IPS-NIHi7 (cell line): Measurements from ENCODE around the gene PALM2AKAP2.

ENCODE experiments used
- DNase-seq: peaks from one replicate; pipeline ENCODE4 v3.0.0; 2012; ENCODE audit warnings: mixed read lengths; ENCODE audit errors: extremely low spot score

PALM2AKAP2 gene

DNA sequence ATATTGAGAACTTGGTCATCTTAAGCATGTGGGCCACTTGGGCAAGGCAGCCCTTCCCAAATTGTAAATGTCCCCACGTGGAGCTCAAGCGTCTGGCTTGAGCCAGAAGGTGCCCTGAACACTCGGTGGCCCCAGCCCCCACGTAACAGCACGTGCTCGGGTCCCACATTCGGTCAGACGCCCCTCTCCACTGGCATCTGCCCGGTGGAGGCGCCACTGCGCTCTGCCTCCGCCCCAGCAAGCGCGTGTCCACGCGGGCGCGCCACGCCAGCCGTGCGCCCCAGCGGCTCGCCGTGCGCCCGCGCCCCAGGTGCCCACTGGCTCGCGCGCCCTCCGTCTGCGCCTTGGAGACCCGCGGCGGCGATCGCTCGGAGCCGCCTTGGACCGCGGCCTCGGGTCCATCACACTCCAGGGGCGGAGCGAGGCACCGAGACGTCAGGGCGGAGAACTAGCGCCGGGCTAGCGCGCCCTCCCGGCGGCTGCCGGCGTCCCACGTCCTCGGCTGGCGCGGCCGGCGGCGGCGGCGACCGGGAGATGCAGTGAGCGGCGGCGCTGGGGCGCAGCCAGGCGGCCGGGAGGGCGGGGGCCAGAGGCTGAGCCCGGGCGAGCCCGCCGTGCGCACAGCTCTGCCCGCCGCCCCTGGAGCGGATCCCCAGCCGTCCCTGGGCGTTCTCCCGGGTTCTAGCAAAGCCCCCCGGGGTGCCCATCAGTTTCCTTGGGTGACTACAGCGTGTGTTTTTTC lies at the start of gene PALM2AKAP2:
PALM2AKAP2 (plus strand) TSS at position 488 of the 742 bp plus-strand sequence. CDS start 291 bp downstream, outside the sequence.
- DNase-seq: peak; percentile 86

DNA sequence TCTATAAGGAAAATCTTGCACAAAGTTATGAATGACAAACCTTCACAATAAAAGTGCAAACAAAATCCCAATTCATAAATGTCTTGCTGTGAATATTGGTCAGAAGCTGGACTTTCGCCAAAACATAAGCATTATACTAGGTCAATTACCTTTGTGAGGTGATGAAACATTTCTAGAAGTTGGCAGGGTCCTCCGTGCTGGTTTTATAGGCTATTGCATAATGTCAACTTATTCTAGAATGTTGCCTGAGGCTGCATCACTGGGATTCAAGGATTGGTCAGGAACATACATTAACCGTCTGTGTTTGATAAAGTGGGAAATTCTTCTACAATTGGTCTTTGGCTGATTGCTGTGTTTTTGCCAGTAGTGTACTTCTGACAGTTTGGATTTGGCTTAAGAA lies 49.8 kb upstream of the PALM2AKAP2 start:
- no peak for DNase-seq

DNA sequence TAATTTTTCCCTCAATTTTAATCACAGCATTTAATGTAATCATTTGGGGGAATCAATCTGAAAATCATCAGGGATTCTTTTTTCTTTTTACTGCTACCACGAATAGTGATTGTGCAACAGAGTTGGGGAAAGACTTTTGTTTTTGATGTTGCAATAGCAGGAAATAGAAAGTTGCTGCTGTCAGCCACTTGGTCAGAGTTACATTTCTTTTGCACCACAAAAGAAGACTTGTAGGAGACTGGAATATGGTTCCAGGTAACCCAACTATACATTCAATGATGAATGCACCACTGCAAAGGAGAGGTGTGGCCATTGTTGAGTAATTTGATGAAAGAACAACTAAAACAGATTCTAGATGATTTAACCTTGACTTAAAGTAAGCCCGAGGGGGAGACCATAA lies 46.3 kb upstream of the PALM2AKAP2 start:
- DNase-seq: no peak

DNA sequence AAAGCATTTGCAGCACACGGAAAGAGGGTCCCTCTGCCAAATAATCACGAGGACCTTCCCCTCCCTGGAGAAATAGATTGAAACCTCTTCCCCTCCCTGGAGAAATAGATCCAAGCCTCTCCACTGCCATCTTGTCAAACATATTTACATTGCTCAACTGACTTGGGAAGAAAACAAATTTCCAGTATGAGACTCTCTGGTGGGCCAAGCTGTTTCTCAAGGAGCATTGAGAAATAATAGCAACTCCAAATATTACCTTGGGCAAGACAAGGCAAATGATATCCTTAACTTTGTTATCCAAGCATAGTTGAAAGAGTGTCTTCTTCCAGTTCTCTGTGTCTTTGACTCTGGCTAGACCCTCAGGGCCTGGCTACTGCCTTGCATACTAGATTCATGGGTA lies 45.2 kb upstream of the PALM2AKAP2 start:
- DNase-seq: no peak

DNA sequence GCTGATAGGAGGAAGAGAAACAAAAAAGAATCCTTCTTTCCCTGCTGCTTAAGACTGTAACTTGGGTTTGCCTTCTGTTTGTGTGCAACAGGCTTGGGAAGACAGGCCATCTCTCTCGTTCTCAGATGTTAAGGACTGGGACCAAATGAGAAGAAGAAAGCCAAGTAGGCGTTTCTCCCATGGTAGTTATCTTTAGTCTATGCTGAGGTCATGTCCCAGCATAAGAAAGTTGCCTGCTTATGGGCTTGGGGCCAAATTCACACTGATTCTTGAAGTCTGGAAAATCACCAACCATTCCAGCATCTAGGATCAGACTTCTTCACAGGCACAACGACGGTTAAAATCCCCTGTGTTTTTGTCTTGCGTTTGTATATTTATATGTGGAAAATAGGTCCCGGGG lies 44.2 kb upstream of the PALM2AKAP2 start:
- DNase-seq: no peak

DNA sequence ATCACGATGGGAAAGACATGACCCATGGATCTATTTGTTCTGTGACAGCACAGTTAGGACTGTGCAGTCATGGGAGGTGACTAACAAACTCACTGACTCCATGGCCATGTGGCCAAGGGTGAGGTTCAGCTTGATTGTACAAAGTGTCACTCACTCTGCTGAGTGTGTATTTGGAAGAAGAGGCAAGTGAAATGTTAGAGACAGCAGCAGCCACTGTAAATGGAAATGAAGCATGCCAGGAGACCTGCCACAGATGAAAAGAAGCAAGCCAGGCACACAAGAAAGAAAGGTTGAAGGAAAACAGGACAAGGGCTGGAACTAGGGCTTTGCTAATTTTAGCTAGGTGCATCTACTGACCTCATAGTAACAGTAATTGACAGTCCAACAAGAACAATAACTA lies 42.7 kb upstream of the PALM2AKAP2 start:
- no peak for DNase-seq

DNA sequence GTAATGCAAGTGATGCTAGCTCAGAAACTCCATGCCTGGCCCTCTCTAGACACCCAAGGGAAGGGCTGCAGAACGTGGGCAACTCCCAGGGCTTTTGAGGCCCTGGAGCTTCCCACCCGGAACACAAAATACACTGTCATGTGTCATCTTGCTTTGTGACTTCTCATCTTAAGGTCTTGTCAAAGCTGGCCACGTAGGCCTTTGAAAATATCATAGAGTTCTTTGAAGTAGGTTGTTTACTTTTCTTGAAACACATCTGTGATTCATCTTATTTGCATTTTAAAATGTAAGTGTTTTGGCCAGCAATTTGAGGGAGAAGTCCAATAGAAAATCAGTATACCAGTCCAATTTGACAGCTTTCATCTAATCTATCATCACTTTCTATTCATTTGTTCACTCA lies 40.2 kb upstream of the PALM2AKAP2 start:
- no peak for DNase-seq

DNA sequence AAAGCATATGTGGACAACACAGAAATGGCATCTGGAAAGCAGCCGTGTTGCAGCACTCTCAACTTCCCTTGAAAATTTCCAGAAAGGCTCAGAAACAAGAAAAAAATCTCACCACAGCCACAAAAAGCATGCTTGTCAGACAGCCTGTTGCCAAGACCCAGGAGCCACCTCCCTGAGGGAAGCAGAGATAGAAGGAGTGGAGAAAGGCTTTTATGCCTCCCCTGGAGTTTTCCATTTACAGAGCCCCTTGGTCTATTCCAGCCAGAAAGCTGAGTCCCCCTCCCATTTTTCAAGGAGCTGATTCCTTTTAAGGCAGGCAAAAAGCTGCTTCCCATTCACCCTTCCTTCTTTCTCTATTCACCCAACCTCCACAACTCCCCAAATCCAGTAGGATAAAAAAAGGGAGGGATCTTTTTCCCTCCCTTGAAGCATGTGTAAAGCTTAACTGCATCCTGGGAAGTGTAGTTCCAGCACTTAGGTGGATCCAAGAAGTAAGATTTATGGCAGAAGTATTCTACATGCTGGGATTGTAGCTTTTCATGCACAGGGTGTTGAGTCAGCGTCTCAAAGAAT lies 37.1 kb upstream of the PALM2AKAP2 start:
- peak; percentile 44 for DNase-seq

DNA sequence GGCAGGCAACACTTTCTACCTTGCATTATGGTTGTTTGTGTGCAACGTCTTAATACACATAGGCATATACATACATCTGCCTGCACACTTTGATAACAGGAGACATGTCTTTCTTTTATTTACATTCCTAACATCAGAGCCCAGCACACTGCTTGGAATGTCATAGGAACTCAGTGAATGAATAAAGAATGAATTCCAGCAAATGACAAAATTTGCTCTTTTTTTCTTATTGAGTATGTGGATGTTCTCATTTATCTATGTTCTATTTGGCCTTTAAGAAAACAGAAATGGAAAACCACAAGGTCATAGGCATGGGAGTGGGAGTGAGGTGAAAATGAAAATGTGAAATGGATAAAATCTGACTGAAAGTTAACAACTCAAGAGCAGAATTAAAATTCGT lies 36.3 kb upstream of the PALM2AKAP2 start:
- DNase-seq: no peak

DNA sequence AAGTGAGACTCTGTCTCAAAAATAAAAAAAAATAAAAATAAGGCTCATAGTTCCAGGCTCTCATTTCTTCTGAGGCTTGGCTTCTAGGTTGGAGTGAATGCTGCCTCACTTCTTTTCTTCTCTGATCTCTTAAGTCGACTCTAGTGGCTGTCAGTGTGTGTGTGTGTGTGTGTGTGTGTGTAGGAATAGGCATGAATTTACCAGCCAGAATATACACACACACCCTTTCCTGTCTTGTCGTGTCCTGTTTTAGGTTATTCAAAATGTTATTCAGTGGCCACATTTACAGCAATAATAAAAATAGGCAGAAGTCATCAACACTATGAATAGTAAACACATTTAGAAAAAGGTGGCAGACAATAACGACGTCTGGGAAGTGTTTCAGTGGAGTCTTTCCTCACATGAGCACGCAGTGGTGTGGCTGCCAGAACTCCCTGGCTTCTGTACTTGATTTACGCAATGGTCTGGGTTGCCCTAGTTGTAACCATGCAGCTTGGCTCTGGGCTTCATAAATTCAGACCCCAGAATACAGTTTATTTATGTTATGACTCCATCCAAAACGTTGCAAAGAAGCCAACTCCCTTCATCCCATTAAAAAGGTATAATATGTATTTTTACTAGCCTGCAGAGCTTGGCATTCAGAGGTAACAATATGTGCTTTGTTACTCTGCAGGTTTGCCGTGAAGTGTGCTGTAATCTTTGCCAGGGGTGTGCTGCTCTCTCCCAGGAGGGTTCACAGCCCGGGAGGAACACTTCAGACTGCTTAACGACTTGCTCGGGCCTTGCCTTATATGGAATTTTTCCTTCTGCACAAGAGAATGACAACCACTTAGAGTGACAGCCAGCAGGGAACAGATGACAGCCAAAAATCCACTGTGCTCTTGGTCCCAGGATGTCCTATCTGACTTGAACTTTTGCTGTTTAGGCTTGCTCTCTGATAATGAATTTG lies 34.4 kb upstream of the PALM2AKAP2 start:
- peak; percentile 56 for DNase-seq

DNA sequence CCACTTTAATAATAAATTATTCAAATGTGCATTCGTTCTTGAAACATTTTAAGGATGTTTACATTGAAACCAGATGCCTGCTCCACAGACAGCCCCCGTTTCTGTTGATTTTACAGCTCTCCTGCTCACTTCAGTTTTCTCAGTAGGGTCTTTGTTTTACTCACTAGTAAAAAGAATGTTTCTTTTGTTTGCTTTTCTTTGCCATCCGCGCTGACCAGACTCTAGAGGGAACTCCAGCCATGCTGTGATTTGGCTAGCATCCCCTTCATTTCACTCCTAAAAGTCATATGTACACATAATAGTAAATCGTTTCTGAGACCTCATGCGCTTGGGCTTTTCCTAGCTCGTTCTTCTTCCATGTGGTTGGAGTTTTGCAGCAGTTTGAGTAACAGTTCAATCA lies 28.7 kb upstream of the PALM2AKAP2 start:
- DNase-seq: no peak

DNA sequence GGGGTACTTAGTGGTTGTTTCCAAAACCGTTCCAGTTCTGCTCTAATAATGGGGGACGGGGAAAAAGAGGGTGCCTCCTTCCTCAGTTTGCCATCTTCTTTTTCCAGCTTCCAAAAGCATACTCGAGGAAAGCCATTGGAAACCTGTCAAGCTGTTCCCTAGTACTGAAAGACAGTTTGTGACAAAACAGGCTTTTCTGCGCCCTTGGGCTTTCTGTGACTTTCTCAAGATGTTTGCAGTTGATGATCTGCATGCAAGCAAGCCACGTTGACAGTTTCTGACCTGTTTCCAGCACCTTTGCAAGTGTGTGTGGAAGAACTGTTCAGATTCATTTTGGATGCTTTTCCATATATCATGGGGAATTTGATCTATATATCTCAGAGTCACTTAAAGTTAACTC lies 26.7 kb upstream of the PALM2AKAP2 start:
- DNase-seq: no peak

DNA sequence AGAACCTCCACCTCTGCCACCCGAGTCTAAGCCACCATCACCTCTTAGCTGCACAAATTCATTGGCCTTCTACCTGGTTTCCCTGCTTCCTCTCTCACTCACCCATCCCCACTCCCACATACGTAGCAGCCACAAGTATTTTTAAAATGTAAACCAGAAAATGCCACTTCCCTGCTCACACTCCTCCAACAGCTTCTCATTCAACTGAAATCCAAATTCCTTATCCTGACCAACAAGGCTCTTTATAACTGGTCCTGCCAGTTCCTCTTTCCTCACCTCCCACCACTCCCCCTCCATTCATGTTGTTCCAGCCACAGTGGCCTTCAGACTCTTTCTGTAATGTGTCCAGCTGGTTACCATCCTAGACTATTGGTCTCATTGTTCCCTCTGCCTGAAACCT lies 25.0 kb upstream of the PALM2AKAP2 start:
- DNase-seq: no peak

DNA sequence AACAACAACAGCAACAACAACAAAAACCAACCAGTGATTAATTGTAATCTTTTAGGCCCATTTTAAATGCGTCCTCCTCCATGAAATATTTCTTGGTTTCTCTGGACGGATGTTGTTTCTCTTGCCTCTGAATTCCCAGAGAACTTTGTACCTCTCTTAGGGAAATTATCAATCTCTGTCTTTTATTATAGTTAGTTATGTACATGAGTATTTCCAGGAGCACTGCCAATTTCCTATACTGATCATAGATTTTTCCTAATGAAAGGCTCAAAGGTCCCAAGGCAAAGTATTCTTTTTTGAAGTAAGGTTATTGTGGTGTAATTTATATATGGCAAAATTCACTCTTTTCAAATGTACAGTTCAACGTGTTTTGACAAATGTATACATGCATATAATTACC lies 20.4 kb upstream of the PALM2AKAP2 start:
- no peak for DNase-seq

DNA sequence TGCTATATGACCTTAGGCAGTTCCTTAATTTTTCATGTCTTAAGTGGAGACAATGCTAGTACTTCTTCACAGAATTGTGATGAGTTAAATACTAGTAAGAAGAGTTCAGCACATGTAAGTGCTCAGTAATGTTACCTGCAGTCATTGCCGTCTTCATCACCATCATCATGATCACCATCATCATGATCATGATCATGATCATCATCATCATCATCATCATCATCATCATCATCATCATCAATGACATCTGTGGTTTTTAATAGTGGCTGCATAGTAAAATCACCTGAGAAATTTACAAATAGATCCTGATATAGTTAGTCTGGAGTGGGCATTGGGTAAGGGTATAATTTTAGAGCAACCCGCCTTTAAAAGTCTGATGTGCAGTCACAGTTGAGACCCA lies 14.7 kb upstream of the PALM2AKAP2 start:
- DNase-seq: no peak

DNA sequence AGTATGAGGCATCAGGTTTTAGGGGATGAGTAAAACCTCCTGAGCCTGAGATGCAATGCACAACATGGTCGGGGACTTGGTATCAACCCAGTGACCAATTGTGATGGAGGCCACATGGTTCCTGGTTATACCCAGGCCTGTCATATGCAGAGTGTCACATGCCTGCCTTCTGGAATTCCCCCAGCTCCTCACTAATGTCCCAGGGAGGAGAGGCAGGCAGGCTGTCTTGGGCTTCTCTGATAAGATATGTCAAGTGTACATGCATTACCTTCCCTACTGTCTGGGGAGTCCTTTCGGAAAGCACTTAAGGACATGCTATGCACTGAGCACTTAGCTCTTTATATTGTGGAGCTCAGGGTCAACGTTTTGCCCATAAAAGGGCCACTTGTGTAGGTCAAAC lies 14.2 kb upstream of the PALM2AKAP2 start:
- no peak for DNase-seq

DNA sequence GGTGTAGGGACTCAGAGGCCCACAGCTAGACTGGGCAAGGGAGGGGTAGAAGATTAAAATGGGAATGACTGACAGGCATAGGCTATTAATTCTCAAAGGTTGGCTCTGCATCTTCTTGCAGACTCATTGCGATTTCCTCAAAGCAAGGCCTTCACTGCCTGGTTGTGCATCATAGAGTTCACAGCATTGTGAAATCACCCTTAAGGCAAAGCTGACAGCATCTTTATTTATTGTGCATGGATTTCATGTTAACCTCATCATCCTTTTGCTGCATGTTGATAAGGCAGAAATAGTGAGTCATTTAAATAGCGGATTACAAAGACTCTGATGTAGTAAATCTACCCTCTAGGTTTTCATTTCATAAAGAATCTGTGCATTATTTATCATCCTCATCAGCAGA lies 13.6 kb upstream of the PALM2AKAP2 start:
- DNase-seq: no peak

DNA sequence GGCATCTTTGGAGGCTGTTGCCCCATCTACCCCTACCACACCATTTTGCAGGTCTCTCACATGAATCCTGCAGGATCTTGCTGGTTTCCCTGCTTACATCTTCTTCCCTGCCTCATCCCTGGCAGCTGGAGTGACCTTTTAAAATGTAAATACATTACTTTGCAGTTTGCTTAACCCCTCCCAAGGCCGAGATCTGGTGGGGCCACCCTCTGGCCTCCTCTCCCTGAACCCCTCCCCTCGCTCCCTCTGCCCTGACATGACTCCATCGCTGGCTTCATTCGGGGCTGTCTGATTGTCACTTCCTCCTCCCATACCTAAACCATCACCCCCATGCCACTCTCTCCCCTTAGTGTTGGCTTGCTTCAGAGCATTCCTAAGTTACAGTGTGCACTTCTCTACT lies 12.6 kb upstream of the PALM2AKAP2 start:
- DNase-seq: peak; percentile 74

DNA sequence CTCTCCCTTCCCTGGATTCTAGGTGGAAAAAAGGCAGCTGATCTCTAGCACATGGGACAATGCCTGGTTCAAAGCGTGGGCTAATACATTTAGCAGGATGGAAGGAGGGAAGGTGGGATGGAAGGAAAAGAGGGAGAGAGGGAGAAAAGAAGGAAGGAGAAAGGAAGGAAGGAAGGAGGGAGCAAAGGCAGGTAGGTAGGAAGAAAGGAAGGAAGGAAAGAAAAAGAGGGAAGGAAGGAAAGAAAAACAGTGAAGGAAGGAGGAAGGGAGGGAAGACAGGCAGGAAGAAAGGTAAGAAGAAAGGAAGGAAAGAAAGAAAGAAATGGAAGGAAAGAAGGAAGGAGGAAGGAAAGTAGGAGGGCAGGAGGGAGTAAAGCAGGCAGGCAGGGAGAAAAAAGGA lies 12.2 kb upstream of the PALM2AKAP2 start:
- DNase-seq: no peak

DNA sequence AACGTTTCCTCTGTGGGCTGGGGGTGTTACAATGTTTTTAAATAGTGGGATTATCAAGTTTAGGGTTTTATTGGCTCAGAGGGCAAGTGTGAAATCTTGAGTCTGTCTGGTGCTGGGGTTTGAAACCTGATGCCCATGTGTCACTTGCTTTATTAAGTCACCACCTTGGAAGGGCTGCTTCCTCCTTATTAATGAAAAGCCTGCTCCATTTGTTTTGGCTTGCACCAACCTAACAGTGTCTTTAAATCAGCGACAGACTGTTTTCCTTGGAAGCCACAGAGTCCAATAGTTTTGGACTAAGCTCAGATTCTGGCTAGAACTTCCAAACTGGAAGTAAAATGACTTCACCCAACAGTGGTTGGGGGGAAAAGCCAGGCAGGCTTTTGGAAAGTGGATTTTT lies 10.7 kb upstream of the PALM2AKAP2 start:
- no peak for DNase-seq

DNA sequence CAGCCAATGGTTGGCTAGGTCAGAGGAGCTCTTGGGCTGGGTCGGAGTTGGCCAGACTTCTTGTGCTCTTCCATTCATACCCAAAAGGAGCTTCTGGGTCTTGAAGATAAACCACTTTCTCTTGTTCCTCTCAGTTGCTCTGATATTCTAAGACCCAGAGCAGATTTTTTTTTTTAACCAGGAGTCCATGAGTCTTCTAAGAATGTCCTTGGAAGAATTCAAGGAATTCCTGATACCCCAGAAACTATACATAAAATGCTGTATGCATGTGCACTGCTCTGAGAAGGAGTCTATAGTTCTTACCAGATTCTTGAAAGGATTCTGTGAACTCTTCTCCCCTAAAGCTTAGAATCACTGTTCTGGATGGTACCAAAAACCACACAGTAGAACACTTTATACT lies 9.9 kb upstream of the PALM2AKAP2 start:
- DNase-seq: no peak

DNA sequence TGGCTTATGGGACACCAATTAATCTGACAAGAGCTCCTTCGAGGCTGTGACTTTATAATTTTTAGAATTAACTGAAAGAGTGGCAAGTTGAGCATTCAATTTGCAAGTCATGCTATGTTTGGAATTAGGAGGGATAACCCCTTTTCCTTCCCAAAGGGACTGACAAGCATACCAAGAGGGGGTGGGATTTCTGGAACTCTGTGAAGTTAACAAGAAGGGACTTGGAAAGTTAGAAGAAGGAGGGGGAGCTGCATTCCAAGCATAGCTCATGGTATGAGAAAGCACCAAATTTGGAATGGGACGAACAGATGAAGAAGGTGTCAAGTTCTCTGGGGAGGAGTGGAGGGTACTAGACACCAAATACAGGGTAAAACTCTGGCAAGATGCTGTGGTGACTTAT lies 8.9 kb upstream of the PALM2AKAP2 start:
- peak; percentile 42 for DNase-seq
